H1 (cell line): ENCODE data around the gene RBM15. TPM values are rescaled to one million over a fixed set of nuclear protein-coding genes. Genes with fewer than 3 reads are reported as not detected.

Source experiments
- CTCF ChIA-PET: fragments of 300-600 bp; sonication (Branson Sonifier 250); formaldehyde crosslinking; loops from one replicate; lab custom pipeline; 2021; ENCODE audit not compliant: partially characterized antibody; lab: Charles Lee
- POLR2A ChIA-PET: fragments of 300-600 bp; sonication (Branson Sonifier 250); formaldehyde crosslinking; loops from one replicate; lab custom pipeline; 2021; ENCODE audit warnings: inconsistent platforms; ENCODE audit not compliant: partially characterized antibody; lab: Charles Lee
- DNase-seq, 2 experiments: peaks; one replicate each; pipeline versions ENCODE4 v3.0.0 to v3.0.0-alpha.2; 2010 to 2022; ENCODE audit warnings: low spot score in 2 of 2, low read depth in 1 of 2, mixed read lengths in 1 of 2
- FAIRE-seq: peaks from 2 replicates; lab custom pipeline; 2011; peaks lifted over from hg19 to GRCh38; lab: Jason Lieb, UNC
- H2AFZ ChIP-seq: 2 replicates; pipeline ENCODE4 v1.8.1; 2012; ENCODE audit warnings: low read length, inconsistent platforms
- H2AK5ac ChIP-seq: 2 replicates; pipeline ENCODE4 v1.6.1; 2013; ENCODE audit warnings: low read depth, low read length
- H2BK120ac ChIP-seq: replicated peaks from 2 replicates; pipeline ENCODE3; 2013; ENCODE audit warnings: low read depth, low read length, inconsistent platforms
- H2BK12ac ChIP-seq: 2 replicates; pipeline ENCODE4 v1.6.1; 2013; ENCODE audit warnings: low read depth, low read length
- H2BK15ac ChIP-seq: 2 replicates; pipeline ENCODE4 v1.6.1; 2013; ENCODE audit warnings: low read length
- H2BK20ac ChIP-seq: 2 replicates; pipeline ENCODE4 v1.6.1; 2013; ENCODE audit warnings: low read length
- H2BK5ac ChIP-seq: 2 replicates; pipeline ENCODE4 v1.6.1; 2013; ENCODE audit warnings: low read depth, low read length
- H3K14ac ChIP-seq: 2 replicates; pipeline ENCODE4 v1.6.1; 2013; ENCODE audit warnings: inconsistent platforms; ENCODE audit not compliant: insufficient read length
- H3K18ac ChIP-seq: 2 replicates; pipeline ENCODE4 v1.6.1; 2013; ENCODE audit warnings: low read length; ENCODE audit errors: extremely low read depth
- H3K23ac ChIP-seq: 2 replicates; pipeline ENCODE4 v1.6.1; 2013; ENCODE audit warnings: inconsistent platforms; ENCODE audit not compliant: insufficient read length
- H3K23me2 ChIP-seq: 2 replicates; pipeline ENCODE4 v1.6.1; 2013; ENCODE audit warnings: low read depth, low read length
- H3K27ac ChIP-seq: 2 replicates; pipeline ENCODE4 v1.6.1; 2011; ENCODE audit warnings: low read depth, low read length, inconsistent platforms
- H3K27me3 ChIP-seq, 4 experiments: replicated peaks in 1 of 4; 1 replicate in 1 of 4; 2 replicates in 3 of 4; pipeline versions ENCODE4 v1.6.1 to v1.8.1; 2011 to 2013; ENCODE audit warnings: low read length in 3 of 4, mild to moderate bottlenecking in 3 of 4, inconsistent platforms in 2 of 4, mixed read lengths in 2 of 4, moderate library complexity in 1 of 4; ENCODE audit not compliant: control insufficient read depth in 3 of 4, insufficient read depth in 3 of 4; ENCODE audit errors: extremely low read depth in 1 of 4
- H3K36me3 ChIP-seq, 4 experiments: 2 replicates each; pipeline versions ENCODE4 v1.6.1 to v1.8.1; 2011 to 2013; ENCODE audit warnings: mild to moderate bottlenecking in 4 of 4, low read length in 3 of 4, moderate library complexity in 2 of 4, control low read depth in 1 of 4, inconsistent platforms in 1 of 4; ENCODE audit not compliant: insufficient read depth in 4 of 4, control insufficient read depth in 2 of 4
- H3K4ac ChIP-seq: replicated peaks from 2 replicates; pipeline ENCODE3; 2013; ENCODE audit warnings: low read length, low read depth, mixed read lengths, inconsistent platforms; ENCODE audit not compliant: insufficient read length
- H3K4me1 ChIP-seq, 4 experiments: replicated peaks in 1 of 4; 1 replicate in 1 of 4; 2 replicates in 3 of 4; pipeline versions ENCODE4 v1.6.1 to v1.8.1; 2011 to 2013; ENCODE audit warnings: low read length in 3 of 4, inconsistent platforms in 2 of 4, mixed read lengths in 1 of 4; ENCODE audit not compliant: insufficient read depth in 4 of 4, control insufficient read depth in 3 of 4
- H3K4me2 ChIP-seq, 2 experiments: 2 replicates each; pipeline versions ENCODE4 v1.6.1 to v1.8.1; 2011 to 2013; ENCODE audit warnings: low read depth in 2 of 2, low read length in 2 of 2, control low read depth in 1 of 2, inconsistent platforms in 1 of 2, mild to moderate bottlenecking in 1 of 2; ENCODE audit not compliant: insufficient read depth in 1 of 2
- H3K4me3 ChIP-seq, 4 experiments: fragments of 200-600, 300-600 bp in 1 of 4; sonication (generic), shearing (Covaris generic), sonication (Bioruptor Twin) in 1 of 4; 2 replicates each; pipeline versions ENCODE4 v1.5.1 to v1.8.1; 2011 to 2016; ENCODE audit warnings: low read length in 4 of 4, low read depth in 3 of 4, control low read depth in 2 of 4, inconsistent platforms in 2 of 4, mild to moderate bottlenecking in 2 of 4, mixed read lengths in 1 of 4, moderate library complexity in 1 of 4; ENCODE audit not compliant: insufficient read depth in 2 of 4; ENCODE audit errors: extremely low read depth in 1 of 4
- H3K56ac ChIP-seq: replicated peaks from 2 replicates; pipeline ENCODE3; 2013; ENCODE audit warnings: low read depth, mild to moderate bottlenecking, mixed read lengths, low read length, inconsistent platforms; ENCODE audit not compliant: insufficient read length
- H3K79me1 ChIP-seq: 2 replicates; pipeline ENCODE4 v1.6.1; 2013; ENCODE audit warnings: low read depth, low read length, control low read depth
- H3K79me2 ChIP-seq, 2 experiments: 2 replicates each; pipeline versions ENCODE4 v1.6.1 to v1.8.1; 2012 to 2013; ENCODE audit warnings: low read length in 2 of 2, mild to moderate bottlenecking in 2 of 2, inconsistent platforms in 1 of 2; ENCODE audit not compliant: insufficient read depth in 2 of 2, control insufficient read depth in 1 of 2
- H3K9ac ChIP-seq, 4 experiments: replicated peaks in 1 of 4; 1 replicate in 1 of 4; 2 replicates in 3 of 4; pipeline versions ENCODE4 v1.6.1 to v1.8.1; 2011 to 2013; ENCODE audit warnings: low read depth in 3 of 4, low read length in 3 of 4, control low read depth in 2 of 4, mild to moderate bottlenecking in 2 of 4, moderate library complexity in 2 of 4, inconsistent platforms in 1 of 4; ENCODE audit errors: extremely low read depth in 1 of 4
- H3K9me3 ChIP-seq, 2 experiments: 2 replicates each; pipeline versions ENCODE4 v1.6.1 to v1.8.1; 2012 to 2013; ENCODE audit warnings: mild to moderate bottlenecking in 2 of 2, moderate library complexity in 2 of 2, control low read depth in 1 of 2, inconsistent platforms in 1 of 2, low read depth in 1 of 2, low read length in 1 of 2, mixed read lengths in 1 of 2; ENCODE audit not compliant: insufficient read depth in 2 of 2
- H4K20me1 ChIP-seq, 2 experiments: replicated peaks in 1 of 2; 2 replicates each; pipeline versions ENCODE3 to v1.8.1; 2011 to 2013; ENCODE audit warnings: inconsistent platforms in 2 of 2, low read length in 2 of 2, mild to moderate bottlenecking in 1 of 2; ENCODE audit not compliant: insufficient read depth in 2 of 2, control insufficient read depth in 1 of 2
- H4K5ac ChIP-seq: 2 replicates; pipeline ENCODE4 v1.6.1; 2013; ENCODE audit warnings: low read length, low read depth, mixed read lengths, inconsistent platforms; ENCODE audit not compliant: insufficient read length
- H4K8ac ChIP-seq: 2 replicates; pipeline ENCODE4 v1.8.0; 2013; ENCODE audit warnings: mild to moderate bottlenecking, moderate library complexity, low read length, inconsistent platforms; ENCODE audit not compliant: insufficient read depth; ENCODE audit errors: extremely low read depth
- H4K91ac ChIP-seq: replicated peaks from 2 replicates; pipeline ENCODE3; 2013; ENCODE audit warnings: low read length, mixed read lengths, inconsistent platforms; ENCODE audit not compliant: insufficient read length
- BACH1 ChIP-seq: IDR thresholded peaks from 2 replicates; pipeline ENCODE4 v1.6.1; 2012; ENCODE audit warnings: low read length, improper control_type of control experiment
- EP300 ChIP-seq, 2 experiments: IDR thresholded peaks; 1 replicate in 1 of 2; 2 replicates in 1 of 2; pipeline ENCODE4 v1.6.1; 2011 to 2012; ENCODE audit warnings: low read depth in 2 of 2, low read length in 2 of 2, mild to moderate bottlenecking in 2 of 2, borderline replicate concordance in 1 of 2, inconsistent platforms in 1 of 2, moderate library complexity in 1 of 2
- RAD21 ChIP-seq, 2 experiments: IDR thresholded peaks in 1 of 2; conservative IDR thresholded peaks in 1 of 2; 2 replicates each; pipeline ENCODE4 v1.6.1; 2011; ENCODE audit warnings: low read depth in 2 of 2, low read length in 2 of 2, improper control_type of control experiment in 1 of 2, inconsistent platforms in 1 of 2, mild to moderate bottlenecking in 1 of 2, moderate library complexity in 1 of 2
- SIN3A ChIP-seq, 2 experiments: IDR thresholded peaks in 1 of 2; conservative IDR thresholded peaks in 1 of 2; 2 replicates each; pipeline ENCODE4 v1.6.1; 2011 to 2012; ENCODE audit warnings: low read length in 2 of 2, improper control_type of control experiment in 1 of 2, low read depth in 1 of 2, mild to moderate bottlenecking in 1 of 2
- SP1 ChIP-seq: IDR thresholded peaks from 2 replicates; pipeline ENCODE4 v1.6.1; 2011; ENCODE audit warnings: low read depth, low read length
- SRF ChIP-seq: IDR thresholded peaks from 2 replicates; pipeline ENCODE4 v1.6.1; 2011; ENCODE audit warnings: mild to moderate bottlenecking, low read depth, low read length, moderate library complexity
- TBP ChIP-seq: IDR thresholded peaks from 2 replicates; pipeline ENCODE4 v1.6.1; 2011; ENCODE audit warnings: low read depth, low read length, improper control_type of control experiment
- ZNF274 ChIP-seq: IDR thresholded peaks from 2 replicates; pipeline ENCODE4 v1.7.0; 2012; ENCODE audit warnings: low read length, borderline replicate concordance; ENCODE audit errors: extremely low read depth
- WGBS, 2 experiments: shearing (Covaris generic) in 1 of 2; methylation state at CpG; one replicate each; pipeline versions ENCODE4 v1.1.6 to v1.1.7; 2013 to 2015; ENCODE audit warnings: low lambda C conversion rate in 2 of 2, mixed read lengths in 2 of 2, inconsistent platforms in 1 of 2, low coverage in 1 of 2, missing lambda C conversion rate in 1 of 2; ENCODE audit not compliant: insufficient replicate concordance in 2 of 2, insufficient coverage in 1 of 2, insufficient read length in 1 of 2; ENCODE audit errors: extremely low coverage in 1 of 2, missing lambda C conversion rate in 1 of 2; 5-methylcytosine and 5-hydroxymethylcytosine counted together
- polyA plus RNA-seq, 7 experiments: library from polyadenylated mRNA; depleted of rRNA in 3 of 7; stranded (reverse) in 5 of 7; unstranded in 2 of 7; fragments of >200 nt in 5 of 7; fragments of 200-250 nt in 2 of 7; gene quantifications; 1 replicate in 5 of 7; 2 replicates in 1 of 7; 4 replicates in 1 of 7; pipeline versions ENCODE4 v1.2.1 to v1.2.3, GENCODE V29; 2011 to 2013; ENCODE audit warnings: missing spikeins in 2 of 7, mixed read lengths in 2 of 7
- total RNA-seq: library from RNA; stranded (reverse); fragmentation: NEBNext Ultra II Directional; extraction: Animal tissue kit (Norgen Biotek cat#: 25700); gene quantifications from 2 replicates; pipeline ENCODE4 v1.2.1, GENCODE V29; 2021
- TF ChIP-seq, protein P1 (sequence below), 3 experiments: IDR thresholded peaks; 1 replicate in 2 of 3; 2 replicates in 1 of 3; pipeline versions ENCODE4 v1.5.1 to v1.6.1; 2011; ENCODE audit warnings: low read length in 3 of 3, mild to moderate bottlenecking in 3 of 3, inconsistent platforms in 2 of 3, low read depth in 1 of 3, moderate library complexity in 1 of 3; ENCODE audit not compliant: insufficient read depth in 1 of 3; ENCODE audit errors: control extremely low read depth in 1 of 3

RBM15 gene
- total and polyA plus RNA-seq, 2 of the 8 experiments (the other 6 are each of a cell fraction or from before 2014, with no cell fraction given): 13.5 to 44.9 TPM

DNA sequence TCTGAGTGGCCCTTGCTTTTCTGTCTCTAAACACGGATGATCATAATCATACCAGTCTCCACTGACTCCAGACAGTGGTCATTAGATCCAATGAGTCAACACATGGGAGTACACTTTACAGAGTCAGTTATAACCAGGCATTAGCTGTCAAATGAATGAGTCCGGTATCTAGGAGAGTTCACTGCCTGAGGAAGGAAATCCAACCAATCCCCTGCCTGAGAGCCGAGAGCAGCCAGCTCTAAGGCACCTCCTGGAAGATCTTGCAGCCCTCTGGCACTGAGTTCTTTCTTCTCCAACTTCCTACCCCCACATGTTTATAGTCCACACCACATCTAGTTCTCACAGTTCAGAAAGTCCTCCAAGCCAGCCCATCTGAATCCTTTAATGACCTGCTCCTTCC is 29.4 kb upstream of the RBM15 start:
- no peak overlapping the region for H3K4ac ChIP-seq
- H3K9ac ChIP-seq: no peak overlapping the region
- no peaks in the 10 kb centered on the region for H3K23me2 ChIP-seq
- no peak overlapping the region for H3K27ac ChIP-seq
- H2BK120ac ChIP-seq: no peak overlapping the region
- H4K5ac ChIP-seq: no peak overlapping the region
- no peaks in the 10 kb centered on the region; a peak in 2 of 7 replicates for H3K27me3 ChIP-seq
- no peak overlapping the region for H3K4me2 ChIP-seq
- no peaks in the 10 kb centered on the region for H3K79me1 ChIP-seq
- H2BK5ac ChIP-seq: no peak overlapping the region
- no peak overlapping the region for H3K23ac ChIP-seq
- H2AFZ ChIP-seq: no peak overlapping the region
- H2AK5ac ChIP-seq: no peak overlapping the region
- no peak overlapping the region for H4K91ac ChIP-seq
- no peaks in the 10 kb centered on the region for H3K9me3 ChIP-seq
- FAIRE-seq: no peak
- no peak overlapping the region for H4K8ac ChIP-seq
- CTCF ChIA-PET: interaction anchor here (0.5 to 34.1 kb wide), 22 partner anchors 9 to 1086 kb away, joined by 3 to 1001 read pairs (median 4); partner anchors contain the start of genes KCNC4 and RBM15
- POLR2A ChIA-PET: interaction anchor here (0.6 to 1.5 kb wide), 4 partner anchors 11 to 60 kb away, joined by 3 to 7 read pairs (median 3); partner anchors contain the start of gene RBM15
- no peak overlapping the region for H3K14ac ChIP-seq
- no peak overlapping the region for H2BK20ac ChIP-seq
- no peak overlapping the region for H2BK15ac ChIP-seq
- H4K20me1 ChIP-seq: no peaks in the 10 kb centered on the region
- no peaks in the 10 kb centered on the region for H3K36me3 ChIP-seq
- H3K79me2 ChIP-seq: no peaks in the 10 kb centered on the region
- H3K18ac ChIP-seq: no peak overlapping the region
- H2BK12ac ChIP-seq: no peak overlapping the region
- H3K4me3 ChIP-seq: no peak overlapping the region
- WGBS, 2 experiments: 92% methylated on average over 3 of the region's 3 CpGs; no CpG with 5 or more reads in 1 of the 2 experiments
- H3K4me1 ChIP-seq: peaks cover 0 to 7% (median 4%) of the 10 kb centered on the region in 4 experiments; a peak in 5 of 7 replicates
- no peak overlapping the region for H3K56ac ChIP-seq
- DNase-seq: no peak
- TF ChIP-seq EP300 (IDR thresholded peaks at IDR 0.05; ENCODE audit: borderline replicate concordance in 1 of 2, low read depth in 2 of 2, low read length in 2 of 2) (no peak), RAD21 (IDR thresholded peaks at IDR 0.05 in 1 of 2, conservative IDR thresholded peaks at IDR 0.05 in 1 of 2; ENCODE audit: low read depth in 2 of 2, low read length in 2 of 2) (peak in 1 of 2 experiments; percentile 8; a peak in 1 of 4 replicates), SP1 (no peak), SRF (no peak), SIN3A (conservative IDR thresholded peaks at IDR 0.05 in 1 of 2, IDR thresholded peaks at IDR 0.05 in 1 of 2; ENCODE audit: low read depth in 1 of 2, low read length in 2 of 2) (no peak), ZNF274 (no peak), TBP (no peak), BACH1 (no peak)
- TF ChIP-seq, protein P1, sequence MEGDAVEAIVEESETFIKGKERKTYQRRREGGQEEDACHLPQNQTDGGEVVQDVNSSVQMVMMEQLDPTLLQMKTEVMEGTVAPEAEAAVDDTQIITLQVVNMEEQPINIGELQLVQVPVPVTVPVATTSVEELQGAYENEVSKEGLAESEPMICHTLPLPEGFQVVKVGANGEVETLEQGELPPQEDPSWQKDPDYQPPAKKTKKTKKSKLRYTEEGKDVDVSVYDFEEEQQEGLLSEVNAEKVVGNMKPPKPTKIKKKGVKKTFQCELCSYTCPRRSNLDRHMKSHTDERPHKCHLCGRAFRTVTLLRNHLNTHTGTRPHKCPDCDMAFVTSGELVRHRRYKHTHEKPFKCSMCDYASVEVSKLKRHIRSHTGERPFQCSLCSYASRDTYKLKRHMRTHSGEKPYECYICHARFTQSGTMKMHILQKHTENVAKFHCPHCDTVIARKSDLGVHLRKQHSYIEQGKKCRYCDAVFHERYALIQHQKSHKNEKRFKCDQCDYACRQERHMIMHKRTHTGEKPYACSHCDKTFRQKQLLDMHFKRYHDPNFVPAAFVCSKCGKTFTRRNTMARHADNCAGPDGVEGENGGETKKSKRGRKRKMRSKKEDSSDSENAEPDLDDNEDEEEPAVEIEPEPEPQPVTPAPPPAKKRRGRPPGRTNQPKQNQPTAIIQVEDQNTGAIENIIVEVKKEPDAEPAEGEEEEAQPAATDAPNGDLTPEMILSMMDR (IDR thresholded peaks at IDR 0.05; ENCODE audit: control extremely low read depth in 1 of 3, insufficient read depth in 1 of 3, low read depth in 1 of 3, low read length in 3 of 3): 0 out of 4 replicates have a peak, but pooled peaks of 1 of the 3 experiments have one; percentile 3
